ENCODE measurements around the gene PIEZO2. TPM values are rescaled to one million over a fixed set of nuclear protein-coding genes. Genes with fewer than 3 reads are reported as not detected.
"Not testable (repeated sequence)": the region's sequence is repeated elsewhere in the genome, so short reads cannot be mapped to it uniquely, and the experiment has no call there.

Gene PIEZO2
- total RNA-seq (2014; rRNA removed; shearing (Covaris generic)): 4.2 and 5.5 TPM in 2 replicates

DNA sequence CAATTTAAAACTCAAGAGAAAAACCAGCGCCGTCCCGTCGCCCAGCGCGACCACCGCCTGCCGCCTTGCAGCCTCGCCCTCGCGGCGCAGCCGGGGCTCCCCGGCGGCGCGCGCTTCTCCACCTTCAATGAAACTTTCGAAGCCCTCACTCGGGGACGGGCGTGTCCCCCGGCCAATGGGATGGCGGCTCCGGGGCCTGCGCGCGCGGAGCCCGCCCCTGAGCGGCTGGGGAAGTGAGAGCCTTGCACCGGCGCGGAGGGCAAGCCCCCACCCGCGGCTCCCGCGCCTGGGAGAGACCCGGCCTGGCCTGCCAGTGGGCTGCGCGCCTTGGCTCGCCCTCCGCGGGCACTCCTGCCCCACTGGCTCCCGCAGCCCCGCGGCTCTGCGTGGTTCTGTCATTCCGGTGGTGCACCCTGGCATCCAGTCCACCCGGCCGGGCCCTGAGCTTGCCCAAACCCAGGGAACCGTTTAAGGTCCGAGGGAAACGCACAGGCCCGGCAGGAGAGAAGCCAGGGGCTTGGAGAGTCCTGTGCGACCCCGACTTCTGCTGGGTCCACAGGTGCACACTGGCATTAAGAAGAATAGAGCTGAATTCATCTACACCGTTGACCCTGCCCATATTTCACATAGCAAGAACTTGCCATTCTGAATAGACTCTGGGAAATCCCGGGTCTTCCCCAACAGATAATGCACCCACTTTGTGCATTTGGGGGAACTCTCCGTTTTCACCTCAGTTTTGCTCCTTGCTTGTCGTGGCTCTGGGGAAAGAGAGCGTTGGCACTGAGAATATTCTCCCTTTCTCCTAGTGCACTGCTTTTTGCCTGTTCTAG is at the start of gene PIEZO2:
Gene PIEZO2, minus strand, starts transcription at position 129 of the 830 bp plus-strand sequence. CDS start 981 bp downstream, outside the sequence.
- H3K9me3 ChIP-seq (replicated peaks): no peaks in the 10 kb centered on the region
- no peaks in the 10 kb centered on the region for H3K36me3 ChIP-seq
- H3K4me3 ChIP-seq: peak within 1 kb of the TSS; percentile 47
- no peak within 1 kb of the TSS for H3K27ac ChIP-seq
- peaks cover 25% of the 10 kb centered on the region for H3K27me3 ChIP-seq (replicated peaks)
- DNase-seq (ENCODE audit: low read depth in 1 of 2, low spot score in 2 of 2): peak; percentile 71 to 73
- peaks cover 20% of the 10 kb centered on the region for H3K4me1 ChIP-seq (replicated peaks)

DNA sequence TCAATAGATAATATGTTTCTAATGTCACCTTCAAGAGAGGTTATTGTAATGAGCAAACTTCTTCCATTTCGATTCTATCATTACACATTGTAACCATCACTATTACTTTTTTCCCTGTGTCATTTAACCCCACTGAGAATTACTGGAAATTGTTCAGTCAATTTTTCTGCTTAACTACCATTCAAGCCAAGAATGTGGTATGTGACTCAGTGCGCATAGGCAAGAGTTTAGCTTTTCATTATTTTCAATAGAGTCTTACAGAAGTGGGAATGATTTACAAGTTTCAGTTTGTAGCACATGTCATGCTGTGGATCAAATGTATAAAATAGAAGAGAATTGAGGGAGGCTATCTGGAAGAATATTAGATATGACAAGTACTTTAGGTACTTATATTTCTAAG is 34.3 kb upstream of the PIEZO2 start:
- H3K27me3 ChIP-seq (replicated peaks): no peaks in the 10 kb centered on the region
- H3K27ac ChIP-seq: no peak overlapping the region
- H3K4me3 ChIP-seq: no peak overlapping the region
- no peaks in the 10 kb centered on the region for H3K9me3 ChIP-seq (replicated peaks)
- DNase-seq (ENCODE audit: low read depth in 1 of 2, low spot score in 2 of 2): no peak
- no peaks in the 10 kb centered on the region for H3K36me3 ChIP-seq
- H3K4me1 ChIP-seq (replicated peaks): no peaks in the 10 kb centered on the region

- H3K9me3 ChIP-seq (replicated peaks); DNase-seq (ENCODE audit: low read depth in 1 of 2, low spot score in 2 of 2); H3K4me3 ChIP-seq; H3K4me1 ChIP-seq (replicated peaks); H3K36me3 ChIP-seq; H3K27me3 ChIP-seq (replicated peaks); H3K27ac ChIP-seq: not testable (repeated sequence)
Measured at GRCh38 chr18:11181629-11182028, 32.3 kb upstream of the PIEZO2 start.

GRCh38 chr18:11179959-11180519 is 30.7 kb upstream of the PIEZO2 start:
- peaks cover 23% of the 10 kb centered on the region for H3K4me1 ChIP-seq (replicated peaks)
- H3K9me3 ChIP-seq (replicated peaks): no peaks in the 10 kb centered on the region
- H3K4me3 ChIP-seq: no peak overlapping the region
- H3K27me3 ChIP-seq (replicated peaks): no peaks in the 10 kb centered on the region
- DNase-seq (ENCODE audit: low read depth in 1 of 2, low spot score in 2 of 2): no peak
- H3K27ac ChIP-seq: no peak overlapping the region
- H3K36me3 ChIP-seq: no peaks in the 10 kb centered on the region

DNA sequence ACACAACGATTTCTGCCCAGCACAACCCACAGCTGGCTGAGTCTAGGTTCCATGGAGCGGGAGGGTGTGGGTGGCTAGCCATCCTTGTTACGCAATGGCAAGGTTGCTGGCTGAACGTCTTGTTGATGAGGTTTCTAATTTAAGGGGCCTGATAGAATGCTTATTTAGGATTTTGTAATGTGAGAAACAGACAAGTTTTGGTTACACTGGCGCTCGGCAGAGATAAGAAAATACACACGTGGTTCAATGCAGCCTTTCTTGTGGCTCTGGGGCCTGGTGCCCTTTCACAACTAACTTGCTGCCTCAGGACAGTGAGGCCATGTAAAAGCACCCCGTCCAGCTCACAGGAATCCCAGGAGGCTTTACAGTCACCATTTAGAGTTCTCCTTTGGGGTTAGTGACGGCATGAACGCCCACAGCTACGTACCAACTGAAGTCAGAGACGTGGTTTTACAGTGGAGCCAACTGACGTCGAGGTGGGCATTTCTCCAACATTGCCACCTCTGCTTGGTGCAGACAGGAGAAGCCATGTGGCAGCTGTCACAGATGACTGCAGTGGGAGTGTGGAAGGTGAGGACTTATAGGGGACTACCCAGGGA is 29.7 kb upstream of the PIEZO2 start:
- no peak overlapping the region for H3K4me3 ChIP-seq
- no peaks in the 10 kb centered on the region for H3K9me3 ChIP-seq (replicated peaks)
- DNase-seq (ENCODE audit: low read depth in 1 of 2, low spot score in 2 of 2): no peak
- H3K27me3 ChIP-seq (replicated peaks): no peaks in the 10 kb centered on the region
- no peak overlapping the region for H3K27ac ChIP-seq
- no peaks in the 10 kb centered on the region for H3K36me3 ChIP-seq
- peaks cover 27% of the 10 kb centered on the region for H3K4me1 ChIP-seq (replicated peaks)

DNA sequence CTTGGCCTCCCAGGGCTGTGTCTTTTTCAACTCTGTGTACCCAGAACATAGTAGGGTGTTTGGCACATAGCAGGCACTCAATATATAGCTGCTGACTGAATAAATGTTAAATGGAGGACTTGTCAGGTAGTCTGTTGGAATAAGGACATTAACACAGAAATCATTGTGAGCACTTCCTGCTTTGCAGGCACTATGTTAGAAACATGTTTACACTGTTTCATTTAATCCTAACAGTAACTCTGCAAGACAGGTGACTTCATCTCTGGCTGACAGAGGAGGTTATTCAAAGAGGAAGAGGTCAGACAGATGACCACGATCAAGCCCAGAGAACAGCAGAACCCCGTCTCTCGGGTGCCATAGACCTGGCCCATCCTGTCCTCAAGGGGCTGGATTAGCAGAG is 28.0 kb upstream of the PIEZO2 start:
- Histone ChIP-seq H3K27ac (no peak overlapping the region), H3K4me1 (replicated peaks) (peaks cover 29% of the 10 kb centered on the region), H3K4me3 (no peak overlapping the region), H3K9me3 (replicated peaks) (no peaks in the 10 kb centered on the region), H3K27me3 (replicated peaks) (no peaks in the 10 kb centered on the region), H3K36me3 (no peaks in the 10 kb centered on the region)
- DNase-seq (ENCODE audit: low read depth in 1 of 2, low spot score in 2 of 2): no peak

GRCh38 chr18:11176481-11176881 is 27.1 kb upstream of the PIEZO2 start:
- Histone ChIP-seq H3K4me1 (replicated peaks) (peaks cover 29% of the 10 kb centered on the region), H3K9me3 (replicated peaks) (no peaks in the 10 kb centered on the region), H3K36me3 (no peaks in the 10 kb centered on the region), H3K4me3 (no peak overlapping the region), H3K27me3 (replicated peaks) (no peaks in the 10 kb centered on the region), H3K27ac (peak overlapping the region; percentile 90)
- peak; percentile 63 to 67 for DNase-seq (ENCODE audit: low read depth in 1 of 2, low spot score in 2 of 2)

DNA sequence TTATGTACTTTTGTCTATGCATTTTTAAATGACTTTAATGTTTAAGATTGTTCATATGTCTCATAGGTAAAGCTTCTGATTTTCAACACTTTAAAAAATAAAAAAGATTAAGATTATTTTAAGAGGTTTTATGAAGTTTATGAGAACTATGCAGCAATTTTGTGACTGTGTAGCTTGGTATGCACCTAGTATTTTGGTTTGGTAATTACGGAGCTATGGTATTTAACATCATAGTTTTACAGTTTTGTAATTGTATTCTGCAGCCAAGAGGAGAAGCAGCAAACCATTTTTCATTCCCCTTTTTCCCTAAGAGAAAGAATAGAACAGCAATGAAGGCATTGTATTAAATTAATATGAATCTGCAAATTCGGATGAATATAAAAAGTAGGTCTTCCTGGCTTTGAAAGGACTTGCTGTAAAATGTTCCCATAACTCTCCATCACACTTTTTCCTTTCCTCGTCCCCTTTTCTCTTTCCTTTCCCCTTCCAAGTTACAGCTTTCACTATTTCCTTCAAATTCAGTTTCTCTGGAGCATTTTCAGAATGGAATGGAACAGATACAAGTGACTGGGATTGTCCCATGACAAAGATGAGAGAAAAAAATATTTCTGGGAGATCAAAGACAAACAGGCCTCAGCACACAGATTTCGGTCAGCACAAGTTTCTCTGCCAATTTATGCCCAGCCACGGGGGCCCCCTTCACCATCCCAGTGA is 26.1 kb upstream of the PIEZO2 start:
- DNase-seq (ENCODE audit: low read depth in 1 of 2, low spot score in 2 of 2): peak in 1 of 2 experiments; percentile 69
- Histone ChIP-seq H3K27ac (peak overlapping the region; percentile 90), H3K4me3 (no peak overlapping the region), H3K36me3 (no peaks in the 10 kb centered on the region), H3K9me3 (replicated peaks) (no peaks in the 10 kb centered on the region), H3K27me3 (replicated peaks) (no peaks in the 10 kb centered on the region), H3K4me1 (replicated peaks) (peaks cover 29% of the 10 kb centered on the region)

DNA sequence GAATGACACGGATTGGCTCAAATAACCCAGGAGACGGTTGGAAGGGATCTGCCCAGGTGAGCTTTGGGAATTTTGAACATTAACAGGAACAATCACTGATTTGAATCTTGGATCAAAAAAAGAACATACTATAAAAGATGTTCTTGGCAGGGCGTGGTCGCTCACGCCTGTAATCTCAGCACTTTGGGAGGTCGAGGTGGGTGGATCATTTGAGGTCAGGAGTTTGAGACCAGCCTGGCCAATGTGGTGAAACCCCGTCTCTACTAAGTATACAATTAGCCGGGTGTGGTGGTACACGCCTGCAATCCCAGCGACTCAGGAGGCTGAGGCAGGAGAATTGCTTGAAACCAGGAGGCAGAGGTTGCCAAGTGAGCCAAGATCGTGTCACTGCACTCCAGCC is 24.8 kb upstream of the PIEZO2 start:
- not testable (repeated sequence) for H3K36me3 ChIP-seq; DNase-seq (ENCODE audit: low read depth in 1 of 2, low spot score in 2 of 2); H3K27me3 ChIP-seq (replicated peaks); H3K9me3 ChIP-seq (replicated peaks); H3K4me3 ChIP-seq
- peaks cover 29% of the 10 kb centered on the region for H3K4me1 ChIP-seq (replicated peaks)
- peak overlapping the region; percentile 90 for H3K27ac ChIP-seq

DNA sequence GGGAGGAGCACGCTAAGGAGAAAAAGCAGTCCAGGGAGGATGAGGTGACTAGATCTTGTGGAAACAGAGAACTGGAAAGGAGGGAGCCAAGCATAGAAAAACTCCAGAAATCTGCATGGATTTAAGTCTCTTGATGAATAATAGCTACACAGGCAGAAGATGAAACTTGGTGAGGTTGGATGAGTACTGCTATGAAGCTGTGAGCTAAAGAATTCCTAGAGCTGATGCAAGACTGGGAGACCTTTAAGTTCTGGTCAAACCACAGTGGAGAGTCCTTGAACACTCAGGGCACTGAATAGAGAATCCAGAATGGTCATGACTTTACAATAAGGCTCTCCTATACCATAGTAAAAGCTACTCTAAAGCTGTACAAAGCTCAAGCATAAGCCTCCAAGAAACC is 18.4 kb upstream of the PIEZO2 start:
- Histone ChIP-seq H3K4me3 (no peak overlapping the region), H3K9me3 (replicated peaks) (no peaks in the 10 kb centered on the region), H3K36me3 (no peaks in the 10 kb centered on the region), H3K4me1 (replicated peaks) (no peaks in the 10 kb centered on the region), H3K27ac (no peak overlapping the region), H3K27me3 (replicated peaks) (no peaks in the 10 kb centered on the region)
- no peak for DNase-seq (ENCODE audit: low read depth in 1 of 2, low spot score in 2 of 2)

- Histone ChIP-seq H3K4me1 (replicated peaks) (no peaks in the 10 kb centered on the region), H3K9me3 (replicated peaks) (no peaks in the 10 kb centered on the region), H3K27ac (no peak overlapping the region), H3K27me3 (replicated peaks) (no peaks in the 10 kb centered on the region), H3K4me3 (no peak overlapping the region), H3K36me3 (no peaks in the 10 kb centered on the region)
- no peak for DNase-seq (ENCODE audit: low read depth in 1 of 2, low spot score in 2 of 2)
Measured at GRCh38 chr18:11165952-11166351, 16.6 kb upstream of the PIEZO2 start.

DNA sequence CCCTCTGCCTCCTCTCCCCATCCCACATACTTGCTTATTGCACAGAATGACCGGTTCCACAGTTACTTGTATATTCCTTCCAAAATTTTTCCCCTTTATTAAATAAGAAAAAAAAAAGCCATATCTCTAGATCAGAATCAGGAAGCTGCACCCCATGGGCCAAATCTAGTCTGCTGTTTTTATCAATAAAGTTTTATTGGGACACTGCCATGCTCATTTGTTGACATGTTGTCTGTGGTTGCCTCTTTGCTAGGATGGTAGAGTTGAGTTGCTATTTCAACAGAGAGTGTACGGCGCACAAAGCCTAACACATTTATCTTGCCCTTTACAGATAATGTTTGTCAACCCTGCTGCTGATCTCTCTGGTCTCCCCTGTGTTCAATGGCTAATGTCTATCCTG is 15.8 kb upstream of the PIEZO2 start:
- no peaks in the 10 kb centered on the region for H3K27me3 ChIP-seq (replicated peaks)
- no peaks in the 10 kb centered on the region for H3K4me1 ChIP-seq (replicated peaks)
- no peaks in the 10 kb centered on the region for H3K36me3 ChIP-seq

GRCh38 chr18:11163665-11164064 is 14.3 kb upstream of the PIEZO2 start:
- Histone ChIP-seq H3K27me3 (replicated peaks) (no peaks in the 10 kb centered on the region), H3K4me3 (no peak overlapping the region), H3K4me1 (replicated peaks) (no peaks in the 10 kb centered on the region), H3K9me3 (replicated peaks) (no peaks in the 10 kb centered on the region), H3K36me3 (no peaks in the 10 kb centered on the region), H3K27ac (no peak overlapping the region)
- DNase-seq (ENCODE audit: low read depth in 1 of 2, low spot score in 2 of 2): no peak

More for the DNA sequence above, 15.8 kb upstream of the PIEZO2 start:
- H3K9me3 ChIP-seq (replicated peaks): no peaks in the 10 kb centered on the region
- DNase-seq (ENCODE audit: low read depth in 1 of 2, low spot score in 2 of 2): no peak
- H3K27ac ChIP-seq: no peak overlapping the region
- H3K4me3 ChIP-seq: no peak overlapping the region

- Histone ChIP-seq H3K27me3 (replicated peaks) (no peaks in the 10 kb centered on the region), H3K9me3 (replicated peaks) (no peaks in the 10 kb centered on the region), H3K4me3 (no peak overlapping the region), H3K27ac (no peak overlapping the region), H3K4me1 (replicated peaks) (no peaks in the 10 kb centered on the region), H3K36me3 (no peaks in the 10 kb centered on the region)
- DNase-seq (ENCODE audit: low read depth in 1 of 2, low spot score in 2 of 2): no peak
Measured at GRCh38 chr18:11162889-11163288, 13.5 kb upstream of the PIEZO2 start.
